ENCODE measurements around the gene LRMDA. TPM values are rescaled to one million over a fixed set of nuclear protein-coding genes. Genes with fewer than 3 reads are reported as not detected.

LRMDA gene
- total RNA-seq, 1 donor from 2014 or later: 4.5 TPM

- DNase-seq (ENCODE audit: low spot score in 2 of 2) (no peak), FAIRE-seq (no peak)
Measured at GRCh38 chr10:75469006-75469616, 37.7 kb downstream of the LRMDA start.

- DNase-seq (ENCODE audit: low spot score in 2 of 2) (no peak), FAIRE-seq (no peak)
Measured at GRCh38 chr10:75470901-75471300, 39.5 kb downstream of the LRMDA start.

GRCh38 chr10:75472685-75473084 lies 41.3 kb downstream of the LRMDA start:
- DNase-seq (ENCODE audit: low spot score in 2 of 2): no peak
- FAIRE-seq: no peak

DNA sequence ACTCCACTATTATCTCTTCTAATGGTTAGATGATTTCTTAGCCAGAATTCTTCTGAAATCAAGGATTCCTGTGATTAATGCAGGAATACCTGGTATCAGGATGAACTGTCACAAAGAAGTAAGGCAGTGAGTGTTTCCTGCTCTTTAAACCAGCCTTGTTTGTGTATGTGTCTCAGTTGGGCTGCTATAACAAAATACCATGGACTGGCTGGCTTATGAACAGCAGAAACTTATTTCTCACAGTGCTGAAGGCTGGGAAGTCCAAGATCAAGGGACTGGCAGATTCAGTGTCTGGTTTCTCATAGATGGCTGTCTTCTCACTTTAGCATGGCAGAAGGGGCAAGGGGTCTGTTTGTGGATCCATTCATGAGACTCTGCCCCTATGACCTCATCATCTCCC lies 42.7 kb downstream of the LRMDA start:
- FAIRE-seq (no peak), DNase-seq (ENCODE audit: low spot score in 2 of 2) (no peak)

- DNase-seq (ENCODE audit: low spot score in 2 of 2): no peak
- FAIRE-seq: no peak
Measured at GRCh38 chr10:75475460-75476182, 44.2 kb downstream of the LRMDA start.

- FAIRE-seq: no peak
Measured at GRCh38 chr10:75476569-75476968, 45.1 kb downstream of the LRMDA start.

GRCh38 chr10:75476985-75477384 lies 45.6 kb downstream of the LRMDA start:
- DNase-seq (ENCODE audit: low spot score in 2 of 2) (no peak), FAIRE-seq (no peak)

More at GRCh38 chr10:75476569-75476968, 45.1 kb downstream of the LRMDA start:
- no peak for DNase-seq (ENCODE audit: low spot score in 2 of 2)

- FAIRE-seq: no peak
- no peak for DNase-seq (ENCODE audit: low spot score in 2 of 2)
Measured at GRCh38 chr10:75477680-75478079, 46.3 kb downstream of the LRMDA start.

DNA sequence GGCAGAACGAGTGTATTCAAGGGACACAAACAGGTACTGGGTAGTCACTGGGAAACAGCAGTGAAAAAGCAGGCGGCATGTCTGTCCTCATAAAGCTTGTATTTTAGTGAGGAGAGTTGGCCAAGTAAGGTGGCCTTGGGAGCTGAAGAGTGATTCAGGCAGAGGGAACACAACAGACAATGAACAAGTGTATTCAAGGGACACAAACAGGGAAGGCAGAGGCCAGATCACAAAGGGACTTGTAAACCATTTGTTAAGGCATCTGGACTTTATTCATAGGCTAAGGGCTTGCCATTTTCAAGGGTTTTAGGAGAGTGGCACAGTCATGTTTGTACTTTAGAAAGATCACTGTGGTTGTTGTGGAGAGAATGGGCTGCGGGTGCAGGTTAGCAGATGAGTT lies 49.0 kb downstream of the LRMDA start:
- FAIRE-seq: no peak

DNA sequence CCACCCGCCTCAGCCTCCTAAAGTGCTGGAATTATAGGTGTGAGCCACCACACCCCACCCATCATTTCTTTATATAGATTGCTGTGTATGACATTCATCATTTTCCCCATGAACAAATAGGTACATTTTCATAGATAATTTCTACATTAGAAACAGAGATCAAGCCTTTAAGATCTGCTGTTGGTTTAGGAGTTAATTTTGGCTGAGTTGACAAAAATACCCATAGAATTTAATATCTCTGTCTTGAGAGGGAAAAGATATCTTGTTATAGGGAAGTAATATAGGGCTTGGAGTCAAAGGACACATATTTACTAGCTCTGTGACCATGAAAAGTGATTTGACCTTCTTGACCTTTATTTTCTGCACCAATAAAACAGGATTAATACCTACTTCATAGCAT lies 51.8 kb downstream of the LRMDA start:
- DNase-seq (ENCODE audit: low spot score in 2 of 2) (no peak), FAIRE-seq (no peak)

More for the DNA sequence above, 49.0 kb downstream of the LRMDA start:
- DNase-seq (ENCODE audit: low spot score in 2 of 2): no peak

DNA sequence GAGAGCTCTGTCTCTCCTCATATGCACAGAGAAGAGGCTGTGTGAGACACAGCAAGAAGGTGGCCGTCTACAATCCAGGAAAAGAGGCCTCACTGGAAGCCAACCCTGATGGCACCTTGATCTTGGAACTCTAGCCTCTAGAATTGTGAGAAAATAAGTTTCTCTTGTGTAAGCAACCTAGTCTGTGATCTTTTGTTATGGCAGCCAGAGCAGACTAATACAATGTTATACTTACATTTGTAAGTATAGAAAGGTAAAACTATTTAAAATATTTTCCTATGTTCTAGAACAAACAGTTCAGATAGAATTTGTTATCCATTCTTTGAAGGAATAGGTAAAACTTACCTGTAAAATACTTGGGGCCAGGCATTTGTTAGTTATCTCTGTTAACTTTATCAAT lies 53.3 kb downstream of the LRMDA start:
- FAIRE-seq (no peak), DNase-seq (ENCODE audit: low spot score in 2 of 2) (no peak)

DNA sequence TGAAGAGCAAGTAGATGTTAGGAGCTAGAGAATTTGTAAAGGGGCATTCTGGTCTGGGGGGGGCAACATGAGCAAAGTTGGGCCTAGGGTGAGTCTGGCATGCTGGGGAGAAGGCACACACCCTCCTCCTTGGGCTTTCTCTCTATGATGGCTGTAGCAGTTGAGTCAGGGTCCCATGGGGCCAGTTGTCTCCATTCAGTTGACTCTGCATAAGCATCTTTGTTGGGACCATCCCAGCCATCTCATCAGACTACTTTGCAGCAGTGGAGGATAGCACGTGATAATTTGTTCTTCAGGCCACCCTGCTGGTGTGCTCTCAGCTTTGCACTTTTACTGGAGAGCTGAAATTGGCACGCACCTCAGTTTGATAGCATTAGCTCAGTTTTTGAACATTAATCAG lies 55.2 kb downstream of the LRMDA start:
- DNase-seq (ENCODE audit: low spot score in 2 of 2) (no peak), FAIRE-seq (no peak)

DNA sequence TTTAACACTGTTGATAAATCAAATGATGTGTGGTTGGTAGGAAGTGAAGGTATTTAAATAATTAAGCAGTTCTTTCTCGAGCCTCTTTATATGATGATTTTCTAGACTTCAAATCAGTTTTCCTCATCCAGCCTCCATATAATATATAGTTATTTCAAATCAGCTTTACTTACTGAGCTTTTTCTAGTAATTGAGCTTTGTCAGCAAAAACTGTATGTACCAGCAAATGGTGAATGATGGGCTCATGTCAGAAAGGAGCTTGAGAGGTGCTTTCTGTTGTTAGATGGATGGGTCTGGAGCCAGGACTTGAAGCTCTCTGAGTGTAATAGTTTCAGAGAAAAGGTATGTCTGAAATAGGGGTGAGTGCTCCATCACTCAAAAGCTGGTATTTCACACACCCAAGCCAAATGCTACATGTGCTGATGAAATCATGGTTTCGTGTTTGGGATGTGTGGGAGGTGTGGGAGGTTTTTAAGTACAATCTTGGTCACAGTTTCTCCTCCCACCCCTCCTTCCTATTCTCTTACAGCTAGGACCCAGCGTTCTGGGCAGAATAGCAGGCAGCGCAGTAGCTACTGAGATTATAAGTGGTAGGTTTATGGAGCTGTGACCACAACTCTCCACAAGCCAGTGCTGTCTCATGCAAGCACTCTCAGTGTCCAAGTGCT lies 55.8 kb downstream of the LRMDA start:
- DNase-seq (ENCODE audit: low spot score in 2 of 2) (no peak), FAIRE-seq (no peak)

DNA sequence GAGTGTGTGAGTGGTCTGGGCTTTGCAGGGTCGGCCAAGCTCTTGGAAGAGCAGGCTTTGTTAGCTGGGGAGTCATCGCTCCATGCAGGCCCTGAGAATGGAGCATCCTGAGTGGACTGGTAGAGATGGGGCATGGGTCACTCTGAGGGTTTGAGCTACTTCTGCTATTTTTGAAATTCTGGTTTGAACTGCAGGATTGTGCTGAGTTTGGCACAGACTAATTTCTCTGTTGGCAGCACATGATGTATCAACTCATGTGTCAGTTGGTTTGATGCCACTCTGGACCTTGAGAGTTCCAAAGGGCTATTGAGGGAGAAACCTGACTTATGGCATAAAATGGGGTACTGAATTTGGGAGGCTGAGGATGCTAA lies 56.3 kb downstream of the LRMDA start:
- DNase-seq (ENCODE audit: low spot score in 2 of 2) (no peak), FAIRE-seq (no peak)

DNA sequence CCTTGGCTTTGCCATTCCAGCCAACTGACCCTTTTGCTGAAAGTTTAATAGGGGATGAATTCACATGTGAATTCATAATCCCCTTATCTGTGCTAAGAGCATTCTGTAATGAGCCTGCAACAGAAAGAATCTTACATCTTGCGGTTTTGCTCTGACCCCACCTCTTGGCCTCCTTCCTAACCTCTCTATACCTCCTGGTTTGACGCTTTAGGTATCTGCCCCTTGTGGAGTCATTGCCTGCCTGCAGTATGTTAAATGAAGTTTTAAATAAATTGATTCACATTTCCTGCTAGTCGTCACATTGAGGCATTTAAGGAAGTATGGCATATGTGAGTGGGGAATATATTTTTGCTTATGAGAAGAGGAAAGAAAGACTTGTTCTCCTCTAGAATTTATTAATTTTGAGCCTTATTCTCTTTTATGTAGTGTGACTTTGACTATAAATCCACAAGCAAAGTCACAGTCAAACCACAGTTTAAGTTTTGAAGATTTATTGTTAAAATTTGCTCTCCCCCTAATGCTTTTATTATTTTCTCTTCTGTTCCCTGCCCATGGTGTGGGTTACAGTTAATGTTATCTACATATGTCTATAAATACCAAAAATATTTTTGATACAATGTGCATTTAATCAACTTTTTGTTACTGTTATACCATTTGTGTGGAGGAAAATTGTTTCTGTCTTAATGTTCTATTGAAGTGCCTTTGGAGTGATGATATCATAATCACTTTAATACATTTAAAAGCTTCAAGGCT lies 60.9 kb downstream of the LRMDA start:
- DNase-seq (ENCODE audit: low spot score in 2 of 2): no peak
- FAIRE-seq: no peak

GRCh38 chr10:75493464-75493863 lies 62.0 kb downstream of the LRMDA start:
- DNase-seq (ENCODE audit: low spot score in 2 of 2) (no peak), FAIRE-seq (no peak)

DNA sequence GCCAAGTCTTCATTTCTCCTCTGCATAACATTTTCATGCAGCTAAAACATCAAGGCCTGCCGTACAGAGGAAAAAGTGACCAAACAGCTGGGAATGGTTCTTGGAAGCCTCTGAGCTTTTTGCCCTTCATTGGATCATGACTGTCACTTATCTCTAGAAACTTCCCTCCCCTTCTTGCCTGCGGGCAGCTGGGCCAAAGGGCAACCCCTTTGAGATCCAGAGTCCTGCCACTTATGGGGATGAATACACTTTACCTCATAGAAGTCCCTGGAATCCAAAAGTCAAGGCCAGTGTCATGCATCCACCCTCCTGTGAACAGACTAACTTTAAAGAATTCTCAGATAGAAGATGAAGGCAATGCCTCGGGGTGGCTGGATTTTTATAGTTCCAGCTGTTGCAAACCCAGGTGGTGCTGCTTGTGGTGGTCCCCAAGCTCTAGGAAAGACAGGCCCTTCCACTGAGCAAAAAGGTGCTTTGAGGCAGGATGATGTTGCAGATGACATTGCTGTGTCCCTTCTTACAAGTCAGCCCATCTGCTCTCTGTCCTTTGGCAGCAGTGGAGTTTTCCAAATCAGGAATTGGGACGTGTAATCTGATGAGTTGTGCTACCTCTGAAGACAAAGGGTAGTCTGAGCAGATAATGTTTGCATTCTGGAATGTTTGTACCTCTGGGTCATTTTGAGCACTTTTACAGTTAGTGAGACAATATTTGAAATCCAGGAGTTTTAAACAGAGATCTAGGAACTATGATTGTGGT lies 64.2 kb downstream of the LRMDA start:
- FAIRE-seq: no peak
- DNase-seq (ENCODE audit: low spot score in 2 of 2): no peak

- FAIRE-seq: no peak
- no peak for DNase-seq (ENCODE audit: low spot score in 2 of 2)
Measured at GRCh38 chr10:75496191-75496567, 64.8 kb downstream of the LRMDA start.

GRCh38 chr10:75497997-75498883 lies 66.8 kb downstream of the LRMDA start:
- FAIRE-seq: no peak
- DNase-seq (ENCODE audit: low spot score in 2 of 2): no peak
